Measurements from ENCODE around the gene TMEM212.
A peak's percentile ranks its signal among the peaks of the same experiment; 100 is the strongest.

TMEM212 gene

DNA sequence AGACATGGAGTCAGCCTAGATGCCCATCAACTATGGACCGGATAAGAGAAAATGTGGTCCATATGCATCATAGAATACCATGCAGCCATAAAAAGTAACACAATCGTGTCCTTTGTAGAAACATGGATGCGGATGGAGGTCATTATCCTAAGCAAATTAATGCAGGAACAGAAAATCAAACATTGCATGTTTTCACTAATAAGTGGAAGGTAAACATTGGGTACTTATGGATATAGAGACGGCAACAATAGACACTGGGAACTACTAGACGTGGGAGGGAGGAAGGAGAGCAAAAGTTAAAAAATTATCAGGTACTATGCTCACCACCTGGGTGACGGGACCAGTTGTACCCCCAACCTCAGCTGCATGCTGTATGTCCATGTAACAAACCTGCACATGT lies 35.3 kb upstream of the TMEM212 start:
- TF ChIP-seq, protein P1, sequence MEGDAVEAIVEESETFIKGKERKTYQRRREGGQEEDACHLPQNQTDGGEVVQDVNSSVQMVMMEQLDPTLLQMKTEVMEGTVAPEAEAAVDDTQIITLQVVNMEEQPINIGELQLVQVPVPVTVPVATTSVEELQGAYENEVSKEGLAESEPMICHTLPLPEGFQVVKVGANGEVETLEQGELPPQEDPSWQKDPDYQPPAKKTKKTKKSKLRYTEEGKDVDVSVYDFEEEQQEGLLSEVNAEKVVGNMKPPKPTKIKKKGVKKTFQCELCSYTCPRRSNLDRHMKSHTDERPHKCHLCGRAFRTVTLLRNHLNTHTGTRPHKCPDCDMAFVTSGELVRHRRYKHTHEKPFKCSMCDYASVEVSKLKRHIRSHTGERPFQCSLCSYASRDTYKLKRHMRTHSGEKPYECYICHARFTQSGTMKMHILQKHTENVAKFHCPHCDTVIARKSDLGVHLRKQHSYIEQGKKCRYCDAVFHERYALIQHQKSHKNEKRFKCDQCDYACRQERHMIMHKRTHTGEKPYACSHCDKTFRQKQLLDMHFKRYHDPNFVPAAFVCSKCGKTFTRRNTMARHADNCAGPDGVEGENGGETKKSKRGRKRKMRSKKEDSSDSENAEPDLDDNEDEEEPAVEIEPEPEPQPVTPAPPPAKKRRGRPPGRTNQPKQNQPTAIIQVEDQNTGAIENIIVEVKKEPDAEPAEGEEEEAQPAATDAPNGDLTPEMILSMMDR (conservative IDR thresholded peaks at IDR 0.05; ENCODE audit: low read depth): no peak
- no peak for DNase-seq (ENCODE audit: low spot score)
- H3K27ac ChIP-seq: peak overlapping the region; percentile 100
- CTCF ChIA-PET: interaction anchor here (0.6 to 0.7 kb wide), 2 partner anchors 35 to 942 kb away, joined by 3 read pairs; no protein-coding TSS in a partner anchor
- POLR2A ChIA-PET (ENCODE audit: low non-redundant PET): interaction anchor here (0.7 kb wide), 1 partner anchor 792 kb away, joined by 5 read pairs; no protein-coding TSS in a partner anchor

DNA sequence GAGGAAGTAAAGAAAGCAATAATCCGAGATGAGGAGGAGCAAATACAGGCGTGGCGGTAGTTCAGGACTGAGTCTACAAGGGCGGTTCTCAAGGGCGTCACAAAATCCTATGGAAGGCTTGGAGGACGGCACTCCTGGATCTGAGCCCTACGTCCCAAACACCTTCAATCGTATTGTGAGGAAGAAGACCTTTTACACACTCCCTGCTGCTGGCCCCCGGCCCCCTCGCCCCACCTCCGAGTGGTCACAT lies 33.6 kb upstream of the TMEM212 start:
- peak; percentile 45 for DNase-seq (ENCODE audit: low spot score)
- ChIA-PET POLR2A (ENCODE audit: low non-redundant PET) (no interaction called here), CTCF (interaction anchor here (0.6 to 1.0 kb wide), 4 partner anchors 20 to 435 kb away, joined by 3 to 6 read pairs (median 4); no protein-coding TSS in a partner anchor)
- TF ChIP-seq, protein P1 (conservative IDR thresholded peaks at IDR 0.05; ENCODE audit: low read depth): no peak
- peak overlapping the region; percentile 100 for H3K27ac ChIP-seq

DNA sequence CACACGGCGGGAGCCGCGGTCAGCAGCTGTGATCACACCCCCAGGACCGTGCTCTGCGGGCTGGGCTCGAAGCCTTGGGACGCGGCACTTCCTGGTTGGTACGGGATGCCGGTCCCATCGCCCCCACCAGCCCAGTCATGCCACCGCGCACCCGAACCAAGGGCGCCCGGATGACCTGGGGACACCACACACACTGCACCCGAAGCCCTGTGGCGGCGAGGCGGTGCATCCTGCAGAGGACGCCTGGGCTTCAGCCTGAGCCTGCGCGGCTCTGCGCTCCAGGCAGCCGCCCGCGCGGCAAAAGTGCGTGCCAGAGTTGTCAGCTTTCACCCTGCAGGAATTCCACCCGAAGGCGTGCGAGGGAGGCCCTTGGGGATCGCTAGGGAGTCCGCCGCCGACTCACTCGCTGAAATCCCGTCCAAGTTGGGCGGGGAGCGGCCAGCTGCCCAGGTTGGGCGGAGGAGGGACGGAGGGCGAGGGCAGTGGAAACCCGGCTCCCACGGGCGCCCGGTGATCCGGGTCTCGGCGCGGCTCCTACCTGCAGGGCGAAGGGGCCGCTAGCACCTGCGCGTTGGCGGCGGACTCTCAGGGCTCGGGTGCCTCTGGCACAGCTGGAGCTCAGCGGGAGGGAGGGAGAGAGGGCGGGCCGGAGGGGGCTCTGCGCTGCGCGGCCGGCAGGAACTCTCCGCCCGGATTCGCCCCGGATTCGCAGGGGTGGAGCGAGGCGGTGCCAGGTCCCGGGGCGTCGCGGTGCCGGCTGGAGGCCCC lies 33.1 kb upstream of the TMEM212 start, which contains the start of gene PLD1:
PLD1 (minus strand) TSS at position 623 of the 768 bp plus-strand sequence. CDS start 72,432 bp downstream, outside the sequence.
- ChIA-PET CTCF (interaction anchor here (0.6 to 1.0 kb wide), 6 partner anchors 20 to 844 kb away, joined by 3 to 6 read pairs (median 3); no protein-coding TSS in a partner anchor), POLR2A (ENCODE audit: low non-redundant PET) (interaction anchor here (0.6 to 0.7 kb wide), 2 partner anchors 20 to 34 kb away, joined by 3 to 5 read pairs; no protein-coding TSS in a partner anchor)
- TF ChIP-seq, protein P1 (conservative IDR thresholded peaks at IDR 0.05; ENCODE audit: low read depth): no peak
- H3K27ac ChIP-seq: peak within 1 kb of the TSS; percentile 100
- peak; percentile 84 for DNase-seq (ENCODE audit: low spot score)

DNA sequence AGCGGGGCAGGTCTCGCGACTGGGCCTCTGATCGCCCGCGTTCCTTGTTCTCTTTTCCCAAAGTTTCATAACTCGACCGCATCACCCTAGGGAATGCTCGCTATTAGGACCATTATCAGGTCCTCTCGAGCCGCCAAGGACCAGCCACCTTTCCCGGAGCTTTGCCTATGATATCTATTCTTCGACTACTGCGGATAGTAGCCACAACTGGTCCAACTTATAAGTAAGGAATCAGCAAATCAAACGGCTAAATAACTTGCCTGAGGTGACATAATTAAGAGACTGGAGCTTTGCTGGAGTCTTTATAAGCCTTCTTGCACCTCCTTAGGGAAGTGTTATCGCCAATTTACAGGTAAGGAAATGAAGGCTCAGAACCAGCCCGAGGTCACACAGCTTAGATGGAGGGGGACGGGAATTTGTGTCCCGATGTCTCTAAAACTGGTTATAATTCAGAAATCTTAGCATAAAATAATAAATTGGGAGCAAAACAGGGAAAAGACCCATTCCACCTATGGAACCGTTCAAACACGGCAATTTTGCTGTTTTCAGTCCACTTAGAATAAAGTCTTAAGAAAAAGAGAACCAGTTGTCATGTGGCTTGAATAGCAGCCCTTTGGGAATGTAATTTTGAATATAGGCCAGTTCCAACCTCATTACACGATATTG lies 32.4 kb upstream of the TMEM212 start:
- TF ChIP-seq, protein P1 (conservative IDR thresholded peaks at IDR 0.05; ENCODE audit: low read depth): no peak
- peak overlapping the region; percentile 100 for H3K27ac ChIP-seq
- no peak for DNase-seq (ENCODE audit: low spot score)
- CTCF ChIA-PET: interaction anchor here (0.6 to 0.9 kb wide), 3 partner anchors 38 to 845 kb away, joined by 3 read pairs; no protein-coding TSS in a partner anchor
- POLR2A ChIA-PET (ENCODE audit: low non-redundant PET): interaction anchor here (0.6 to 0.7 kb wide), 2 partner anchors 19 to 726 kb away, joined by 3 read pairs; no protein-coding TSS in a partner anchor

DNA sequence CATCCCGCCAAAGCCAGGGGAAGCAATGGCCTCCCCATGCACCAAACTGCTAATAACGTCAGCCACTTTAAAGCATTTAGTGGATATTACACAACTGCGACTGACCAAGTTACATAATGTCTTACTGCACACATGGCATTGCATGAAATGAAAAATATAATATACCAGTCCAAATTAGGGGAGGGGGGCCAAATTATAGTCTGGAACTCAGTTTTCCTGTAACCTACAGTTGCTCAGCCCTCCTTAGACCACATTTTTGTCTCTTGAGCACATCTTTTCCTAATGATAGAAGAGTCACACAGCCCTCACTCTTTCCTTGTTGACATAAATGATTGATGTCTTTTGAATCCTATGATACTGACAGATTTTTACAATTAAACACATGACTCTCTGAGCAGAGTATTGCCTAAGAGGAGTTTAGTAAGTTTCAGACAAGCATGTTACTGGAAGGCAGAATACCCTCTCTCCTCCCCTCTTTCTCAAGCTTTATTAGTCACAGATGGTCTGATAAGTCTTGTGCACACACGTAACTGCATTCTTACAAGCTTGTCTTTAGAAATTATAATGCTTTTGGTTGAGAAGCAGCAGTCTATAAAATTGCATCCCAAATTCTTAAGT lies 31.7 kb upstream of the TMEM212 start:
- peak; percentile 91 for DNase-seq (ENCODE audit: low spot score)
- ChIA-PET CTCF (no interaction called here), POLR2A (ENCODE audit: low non-redundant PET) (interaction anchor here (0.6 kb wide), 1 partner anchor 726 kb away, joined by 3 read pairs; no protein-coding TSS in a partner anchor)
- TF ChIP-seq, protein P1 (conservative IDR thresholded peaks at IDR 0.05; ENCODE audit: low read depth): no peak
- peak overlapping the region; percentile 100 for H3K27ac ChIP-seq

DNA sequence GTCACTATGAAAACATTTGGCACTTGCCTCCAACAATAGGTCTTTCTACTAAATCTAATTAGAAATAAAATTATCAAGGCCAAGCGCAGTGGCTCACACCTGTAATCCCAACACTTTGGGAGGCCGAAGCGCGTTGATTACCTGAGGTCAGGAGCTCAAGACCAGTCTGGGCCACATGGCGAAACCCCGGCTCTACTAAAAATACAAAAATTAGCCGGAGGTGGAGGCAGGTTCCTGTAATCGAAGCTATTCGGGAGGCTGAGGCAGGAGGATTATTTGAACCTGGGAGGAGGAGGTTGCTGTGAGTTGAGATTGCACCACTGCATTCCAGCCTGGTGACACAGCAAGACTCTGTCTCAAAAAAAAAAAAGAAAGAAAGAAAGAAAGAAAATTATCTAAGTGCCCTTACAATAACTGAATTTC lies 31.2 kb upstream of the TMEM212 start:
- ChIA-PET POLR2A (ENCODE audit: low non-redundant PET) (no interaction called here), CTCF (interaction anchor here (0.6 to 0.8 kb wide), 2 partner anchors 67 to 161 kb away, joined by 3 read pairs; no protein-coding TSS in a partner anchor)
- TF ChIP-seq, protein P1 (conservative IDR thresholded peaks at IDR 0.05; ENCODE audit: low read depth): no peak
- no peak for DNase-seq (ENCODE audit: low spot score)
- H3K27ac ChIP-seq: peak overlapping the region; percentile 98

Data from RWPE1 (cell line).